22Rv1 (cell line): Measurements from ENCODE around the gene C1orf174.

Source experiments
- ZFX ChIP-seq: fragments of 450-650 bp; IDR thresholded peaks from 2 replicates; pipeline ENCODE4 v1.6.1; 2017; ENCODE audit warnings: antibody characterized with exemption, borderline replicate concordance
- TF ChIP-seq, protein P1 (sequence below): fragments of 450-650 bp; IDR thresholded peaks from 2 replicates; pipeline ENCODE4 v1.5.1; 2017; ENCODE audit warnings: mild to moderate bottlenecking

DNA sequence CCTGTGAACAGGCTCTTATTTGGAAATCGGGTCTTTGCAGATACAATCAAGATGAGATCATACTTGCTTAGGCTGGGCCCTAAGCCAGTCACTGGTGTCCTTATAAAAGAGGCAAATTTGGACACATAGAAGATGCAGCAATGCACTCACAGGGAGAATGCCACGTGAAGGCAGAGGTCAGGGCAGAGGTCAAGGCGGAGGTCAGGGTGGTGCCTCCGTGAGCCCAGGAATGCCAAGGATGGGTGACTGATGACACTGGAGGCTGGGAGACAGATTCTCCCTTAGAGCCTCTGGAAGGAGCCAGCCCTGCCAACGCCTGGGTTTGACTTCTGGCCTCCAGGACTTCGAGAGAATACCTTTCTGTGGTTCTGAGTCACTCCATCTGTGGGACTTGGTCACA is 22.8 kb upstream of the C1orf174 start:
- TF ChIP-seq, protein P1, sequence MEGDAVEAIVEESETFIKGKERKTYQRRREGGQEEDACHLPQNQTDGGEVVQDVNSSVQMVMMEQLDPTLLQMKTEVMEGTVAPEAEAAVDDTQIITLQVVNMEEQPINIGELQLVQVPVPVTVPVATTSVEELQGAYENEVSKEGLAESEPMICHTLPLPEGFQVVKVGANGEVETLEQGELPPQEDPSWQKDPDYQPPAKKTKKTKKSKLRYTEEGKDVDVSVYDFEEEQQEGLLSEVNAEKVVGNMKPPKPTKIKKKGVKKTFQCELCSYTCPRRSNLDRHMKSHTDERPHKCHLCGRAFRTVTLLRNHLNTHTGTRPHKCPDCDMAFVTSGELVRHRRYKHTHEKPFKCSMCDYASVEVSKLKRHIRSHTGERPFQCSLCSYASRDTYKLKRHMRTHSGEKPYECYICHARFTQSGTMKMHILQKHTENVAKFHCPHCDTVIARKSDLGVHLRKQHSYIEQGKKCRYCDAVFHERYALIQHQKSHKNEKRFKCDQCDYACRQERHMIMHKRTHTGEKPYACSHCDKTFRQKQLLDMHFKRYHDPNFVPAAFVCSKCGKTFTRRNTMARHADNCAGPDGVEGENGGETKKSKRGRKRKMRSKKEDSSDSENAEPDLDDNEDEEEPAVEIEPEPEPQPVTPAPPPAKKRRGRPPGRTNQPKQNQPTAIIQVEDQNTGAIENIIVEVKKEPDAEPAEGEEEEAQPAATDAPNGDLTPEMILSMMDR, result no peak
- TF ChIP-seq ZFX, result no peak
